GM23248 (cell line): Measurements from ENCODE around the gene CEP350. TPM values are rescaled to one million over a fixed set of nuclear protein-coding genes. Genes with fewer than 3 reads are reported as not detected.

Experiments
- DNase-seq: peaks from one replicate; pipeline ENCODE4 v3.0.0-alpha.2; 2015
- H2AFZ ChIP-seq: fragments of 200-600 bp; sonication (generic); 2 replicates; pipeline ENCODE4 v1.6.1; 2016; ENCODE audit warnings: antibody characterized with exemption
- H3F3A ChIP-seq: fragments of 200-600 bp; sonication (generic); 2 replicates; pipeline ENCODE4 v1.6.1; 2016; ENCODE audit warnings: mild to moderate bottlenecking, antibody characterized with exemption, mixed run types; ENCODE audit not compliant: insufficient read depth
- H3K27ac ChIP-seq: fragments of 200-600 bp; sonication (generic); 2 replicates; pipeline ENCODE4 v1.5.1; 2016; ENCODE audit warnings: mild to moderate bottlenecking
- H3K27me3 ChIP-seq: fragments of 200-600 bp; sonication (generic); replicated peaks from 2 replicates; pipeline ENCODE4 v1.6.1; 2016; ENCODE audit warnings: mild to moderate bottlenecking; ENCODE audit not compliant: insufficient read depth
- H3K36me3 ChIP-seq: fragments of 200-600 bp; sonication (generic); 2 replicates; pipeline ENCODE4 v1.6.1; 2016; ENCODE audit warnings: low read depth, mild to moderate bottlenecking
- H3K4me1 ChIP-seq: fragments of 200-600 bp; sonication (generic); 2 replicates; pipeline ENCODE4 v1.6.1; 2016; ENCODE audit warnings: mild to moderate bottlenecking; ENCODE audit not compliant: insufficient read depth
- H3K4me2 ChIP-seq: fragments of 200-600 bp; sonication (generic); one replicate; pipeline ENCODE4 v1.6.1; 2016; ENCODE audit warnings: mild to moderate bottlenecking; ENCODE audit not compliant: unreplicated experiment
- H3K4me3 ChIP-seq: fragments of 200-600 bp; sonication (generic); 2 replicates; pipeline ENCODE4 v1.5.1; 2016; ENCODE audit warnings: mild to moderate bottlenecking
- H3K79me2 ChIP-seq: fragments of 200-600 bp; sonication (generic); 2 replicates; pipeline ENCODE4 v1.6.1; 2016; ENCODE audit warnings: mild to moderate bottlenecking; ENCODE audit not compliant: insufficient read depth
- H3K9ac ChIP-seq: fragments of 200-600 bp; sonication (generic); 2 replicates; pipeline ENCODE4 v1.6.1; 2016; ENCODE audit warnings: mild to moderate bottlenecking
- H3K9me2 ChIP-seq: fragments of 200-600 bp; sonication (generic); 2 replicates; pipeline ENCODE4 v1.6.1; 2016; ENCODE audit warnings: mixed run types, mild to moderate bottlenecking, moderate library complexity; ENCODE audit not compliant: insufficient read depth
- H3K9me3 ChIP-seq: fragments of 200-600 bp; sonication (generic); one replicate; pipeline ENCODE4 v1.6.1; 2017; ENCODE audit warnings: low read depth
- H4K20me1 ChIP-seq: fragments of 200-600 bp; sonication (generic); 2 replicates; pipeline ENCODE4 v1.6.0; 2016; ENCODE audit not compliant: insufficient read depth
- EZH2 ChIP-seq: fragments of 200-600 bp; sonication (generic); IDR thresholded peaks from 2 replicates; pipeline ENCODE4 v1.6.1; 2018; ENCODE audit warnings: antibody characterized with exemption, mild to moderate bottlenecking; ENCODE audit not compliant: insufficient read depth, poor library complexity, severe bottlenecking
- EZH2phosphoT487 ChIP-seq: fragments of 200-600 bp; sonication (generic); IDR thresholded peaks from 2 replicates; pipeline ENCODE4 v1.6.1; 2018; ENCODE audit warnings: antibody characterized with exemption, moderate library complexity, mild to moderate bottlenecking, low read depth; ENCODE audit not compliant: insufficient read depth
- WGBS, 2 experiments: methylation state at CpG; one replicate each; pipeline ENCODE4 v1.1.6; 2015 to 2017; ENCODE audit warnings: low lambda C conversion rate in 2 of 2, low coverage in 1 of 2; ENCODE audit errors: missing lambda C conversion rate in 2 of 2; 5-methylcytosine and 5-hydroxymethylcytosine counted together
- in situ Hi-C: fragments of 300-500 bp; cut with MboI; formaldehyde crosslinking; loops from 2 replicates; pipeline ENCODE4 v1.15.0; 2020
- polyA plus RNA-seq: library from polyadenylated mRNA; unstranded; fragments of >200 nt; fragmentation: Nextera tagmentation; extraction: Ambion mirVana; gene quantifications from 2 replicates; pipeline ENCODE4 v1.2.1, GENCODE V29; 2016
- total RNA-seq: library from RNA; depleted of rRNA; stranded (reverse); fragments of >200 nt; shearing (Covaris generic); gene quantifications from 2 replicates; pipeline ENCODE4 v1.2.3, GENCODE V29; 2014; rRNA removed

The CEP350 gene
- total and polyA plus RNA-seq, 2 experiments from 2014 or later = 14.9 to 81.3 TPM

GRCh38 chr1:180163041-180163440 is 208.4 kb downstream of the CEP350 start:
- Histone ChIP-seq H3K27me3 (no peaks in the 10 kb centered on the region), H3K9ac (no peak overlapping the region), H3K79me2 (peaks cover 100% of the 10 kb centered on the region), H3K9me3 (no peaks in the 10 kb centered on the region), H3K4me2 (no peak overlapping the region), H3K27ac (no peak overlapping the region), H2AFZ (no peak overlapping the region), H4K20me1 (peaks cover 17% of the 10 kb centered on the region), H3F3A (no peaks in the 10 kb centered on the region; the same call in 1 of the 2 replicates), H3K4me3 (no peak overlapping the region), H3K4me1 (peaks cover 3% of the 10 kb centered on the region), H3K9me2 (no peaks in the 10 kb centered on the region), H3K36me3 (peaks cover under 1% of the 10 kb centered on the region; the same call in 1 of the 2 replicates)
- 73 to 86% methylated on average over 2 of the region's 2 CpGs for WGBS, 2 experiments
- TF ChIP-seq EZH2phosphoT487 (no peak), EZH2 (no peak)
- DNase-seq = no peak
- in situ Hi-C loops = loop anchor here (25.0 kb wide), 1 partner anchor 276 kb away; the partner anchor contains the start of genes TOR1AIP1 and TOR1AIP2

Other genes with a start within 250 kb of the CEP350 start
- not detected in 2 replicates for gene FAM163A, start 211.5 kb upstream of the CEP350 start, total RNA-seq
- not detected in 2 replicates for gene FAM163A, start 211.5 kb upstream of the CEP350 start, polyA plus RNA-seq
- gene TOR1AIP2, start 77.0 kb upstream of the CEP350 start, total RNA-seq = 97.1 and 113 TPM in 2 replicates
- gene TOR1AIP2, start 77.0 kb upstream of the CEP350 start, polyA plus RNA-seq = 37.2 and 38.5 TPM in 2 replicates
- gene TOR1AIP1, start 72.5 kb upstream of the CEP350 start, total RNA-seq = 48.8 and 64.6 TPM in 2 replicates
- gene TOR1AIP1, start 72.5 kb upstream of the CEP350 start, polyA plus RNA-seq = 57.1 and 59.1 TPM in 2 replicates
- 519 and 540 TPM in 2 replicates for gene QSOX1, start 200.1 kb downstream of the CEP350 start, total RNA-seq
- 270 and 274 TPM in 2 replicates for gene QSOX1, start 200.1 kb downstream of the CEP350 start, polyA plus RNA-seq